DMS79 (cell line): Measurements from ENCODE around the gene CREB5.

Source experiments
- DNase-seq: peaks from one replicate; lab custom pipeline; 2025; lab: John Stamatoyannopoulos, UW

The CREB5 gene

DNA sequence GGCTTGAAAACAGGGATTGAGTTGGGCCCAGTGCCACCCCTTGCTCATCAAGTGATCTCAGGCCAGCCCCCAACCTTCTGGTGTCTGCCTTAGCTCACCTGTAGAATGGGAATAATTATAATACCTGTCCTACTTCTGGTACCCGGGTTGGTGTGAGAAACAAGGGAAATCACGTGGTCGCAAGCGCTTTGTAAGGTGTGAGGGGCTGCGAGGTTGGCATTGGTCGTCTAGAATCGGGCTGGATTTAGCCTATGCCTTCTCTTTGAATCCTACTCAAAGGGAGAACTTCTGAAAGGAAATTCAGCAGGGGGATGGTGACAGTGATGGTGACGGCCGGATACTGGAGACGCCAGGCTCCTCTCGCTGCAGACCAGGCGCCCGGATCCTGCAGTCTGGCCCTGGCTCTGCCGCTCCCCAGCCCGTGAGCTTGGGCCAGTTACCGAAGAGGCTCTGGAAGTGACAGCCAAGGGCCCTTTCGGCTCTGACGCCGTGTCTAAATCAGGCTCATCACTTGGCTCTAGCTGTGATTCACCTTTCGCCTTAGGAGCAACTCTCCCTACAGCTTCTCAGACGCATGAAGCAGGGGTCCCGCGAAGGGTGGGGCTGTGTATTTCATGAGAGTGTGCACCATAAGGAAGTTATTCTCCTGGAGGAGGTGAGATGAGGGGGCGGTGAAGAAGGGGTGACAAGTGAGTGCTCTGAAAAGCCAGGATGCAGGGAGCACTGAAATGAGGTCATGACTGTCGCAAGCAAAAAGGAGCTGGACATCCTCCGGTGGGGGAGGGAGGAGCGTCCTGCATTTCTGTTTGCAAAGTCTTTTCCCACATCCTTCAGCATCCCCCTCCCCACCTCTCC, 4.0 kb upstream of the CREB5 start:
- DNase-seq, result no peak

DNA sequence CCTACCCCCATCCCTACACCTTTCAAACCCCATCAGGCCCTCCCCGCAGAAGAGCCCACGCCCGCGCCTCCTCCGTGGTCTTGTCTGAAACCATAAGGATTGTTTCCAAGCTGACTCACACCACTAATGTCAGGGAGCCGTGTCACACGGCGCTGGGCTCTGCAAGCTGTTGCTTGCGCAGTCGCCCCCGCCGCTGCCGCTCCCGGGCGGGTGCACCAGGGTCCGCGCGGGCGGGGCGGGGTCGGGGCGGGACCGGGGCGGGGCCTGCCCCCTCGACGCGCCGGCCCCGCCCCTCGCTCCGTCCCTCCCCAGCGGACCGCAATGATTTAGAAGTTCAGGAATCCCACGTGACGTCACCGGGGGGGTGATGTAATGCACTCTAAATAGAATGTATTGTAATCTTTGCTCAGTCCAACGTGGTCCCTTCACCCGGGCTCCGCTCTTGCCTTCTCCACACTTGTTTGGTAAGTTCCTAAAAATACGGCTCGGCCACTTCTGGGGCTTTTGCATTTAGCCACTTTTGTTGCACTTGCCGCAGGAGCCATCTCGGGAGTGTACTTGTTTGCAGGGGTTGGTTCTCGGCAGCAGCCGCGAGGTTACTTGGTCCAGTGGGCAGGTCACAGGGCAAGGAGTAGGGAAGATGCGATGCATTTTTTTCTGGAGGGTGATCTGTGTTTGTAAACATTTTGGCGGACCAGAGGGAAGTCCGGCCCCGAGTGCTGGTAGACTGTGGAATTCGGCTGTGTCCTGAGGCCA, 3.2 kb upstream of the CREB5 start:
- DNase-seq, result peak; percentile 8

- DNase-seq, result no peak
These were observed 2.3 kb upstream of the CREB5 start for GRCh38 chr7:28409716-28410627.

- DNase-seq, result no peak
These were observed 1.4 kb upstream of the CREB5 start for GRCh38 chr7:28410628-28411531.

DNA sequence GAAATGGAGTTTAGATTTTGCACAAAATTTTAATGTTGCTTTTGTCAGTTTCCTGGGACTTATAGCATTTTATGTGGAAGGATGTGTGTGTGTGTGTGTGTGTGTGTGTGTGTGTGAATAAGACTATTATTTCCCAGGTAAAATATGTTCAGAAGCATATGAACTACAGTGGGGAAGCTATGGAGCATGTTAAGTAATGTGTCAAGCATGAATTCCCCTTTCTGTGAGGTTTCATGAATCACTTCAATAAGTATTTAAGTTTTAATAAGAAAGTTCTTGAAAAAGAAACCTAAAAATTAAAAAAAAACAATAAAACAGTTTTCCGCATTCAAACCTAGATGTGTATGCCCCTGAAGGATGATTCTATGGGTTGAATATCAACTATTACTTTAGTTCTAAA, 693 bp downstream of the CREB5 start:
- no peak for DNase-seq

- DNase-seq, result no peak
These were observed 2.1 kb downstream of the CREB5 start for GRCh38 chr7:28414453-28414852.

DNA sequence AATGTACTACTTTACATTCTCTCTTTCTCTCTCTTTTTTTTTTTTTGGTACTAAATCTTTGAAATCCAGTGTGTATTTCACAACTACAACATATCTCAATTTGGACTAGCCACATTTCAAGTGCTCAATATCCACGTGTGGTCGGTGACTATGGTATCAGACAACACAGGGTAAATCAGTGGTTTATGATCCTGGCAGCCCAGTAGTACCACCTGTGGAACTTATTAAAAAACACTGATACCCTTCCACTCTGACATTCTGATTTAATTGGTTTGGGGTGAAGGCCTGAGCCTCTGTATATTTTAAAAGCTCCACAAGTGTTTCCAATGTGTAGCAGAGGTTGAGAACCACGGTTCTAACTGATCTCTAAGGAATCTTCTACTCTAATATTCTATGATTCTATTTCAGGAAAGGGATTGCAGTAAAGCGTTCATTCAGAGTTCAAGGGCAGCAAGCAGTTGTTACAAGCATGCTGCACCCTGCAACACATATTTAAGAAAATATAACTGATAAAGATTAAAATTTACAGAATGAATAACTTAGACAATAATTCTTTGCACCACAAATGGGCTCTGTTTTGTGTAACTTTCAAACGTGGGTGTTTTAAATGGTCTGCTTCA, 5.1 kb downstream of the CREB5 start:
- DNase-seq, result no peak

DNA sequence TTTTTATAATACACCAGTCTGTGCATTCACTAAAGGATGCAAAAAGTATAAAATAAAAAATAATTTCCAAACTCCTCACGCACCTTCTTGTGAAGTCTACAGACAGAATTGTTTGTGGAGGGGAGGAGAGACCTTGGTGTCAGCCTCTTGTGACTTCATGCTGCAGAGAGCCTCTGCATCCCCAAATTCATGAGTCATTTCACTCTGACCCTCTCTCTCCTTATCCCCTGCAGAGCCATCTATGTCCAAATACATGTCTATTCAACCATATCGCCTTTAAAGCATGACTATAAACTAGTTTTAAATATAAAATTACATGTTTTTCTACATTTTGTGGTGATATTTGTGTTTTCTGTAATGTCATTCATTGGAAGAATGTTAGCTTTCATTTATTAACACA, 6.0 kb downstream of the CREB5 start:
- no peak for DNase-seq

- DNase-seq, result no peak
These were observed 6.6 kb downstream of the CREB5 start for GRCh38 chr7:28418966-28419365.

GRCh38 chr7:28419716-28420115, 7.4 kb downstream of the CREB5 start:
- DNase-seq, result no peak

GRCh38 chr7:28423112-28423511, 10.8 kb downstream of the CREB5 start:
- DNase-seq, result no peak

GRCh38 chr7:28423918-28424514, 11.7 kb downstream of the CREB5 start:
- no peak for DNase-seq

GRCh38 chr7:28425496-28425895, 13.2 kb downstream of the CREB5 start:
- no peak for DNase-seq

DNA sequence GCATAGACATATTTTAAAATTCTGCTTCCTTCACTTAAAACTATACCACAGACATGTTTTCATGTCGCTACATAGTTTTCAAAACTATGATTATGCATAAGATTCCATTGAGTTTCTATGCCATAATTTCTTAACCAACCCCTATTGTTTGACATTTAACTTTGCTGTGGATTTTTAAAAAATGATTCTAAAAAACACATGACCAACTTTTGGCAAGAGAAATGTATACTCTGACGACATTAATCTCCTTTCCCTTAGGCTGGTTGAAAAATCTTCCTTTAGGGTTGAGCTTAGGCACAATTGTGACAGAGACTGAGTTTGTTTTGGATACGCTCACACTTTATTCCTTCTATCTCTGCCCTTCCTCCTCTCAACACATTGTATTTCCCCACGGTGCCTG, 14.9 kb downstream of the CREB5 start:
- DNase-seq, result no peak

DNA sequence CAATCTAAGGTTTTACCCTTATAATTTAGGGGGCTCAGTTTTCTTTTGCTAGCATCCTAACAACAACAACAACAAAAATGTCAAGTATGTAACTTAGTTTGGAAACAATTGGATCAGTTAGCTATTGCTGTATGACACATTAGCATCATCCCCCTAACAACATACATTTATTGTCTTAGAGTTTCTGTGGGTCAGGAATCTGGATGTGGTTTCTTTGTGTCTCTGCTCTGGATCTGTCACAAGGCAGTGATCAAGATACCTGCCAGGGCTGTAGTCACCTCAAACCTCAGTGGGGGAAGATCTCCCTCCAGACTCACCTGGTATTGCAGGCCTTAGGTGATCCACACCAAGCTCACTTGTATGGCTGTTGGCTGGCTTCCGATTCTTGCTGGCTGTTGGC, 18.3 kb downstream of the CREB5 start:
- DNase-seq, result no peak

GRCh38 chr7:28432105-28432504, 19.8 kb downstream of the CREB5 start:
- no peak for DNase-seq

GRCh38 chr7:28433039-28433438, 20.7 kb downstream of the CREB5 start:
- no peak for DNase-seq

DNA sequence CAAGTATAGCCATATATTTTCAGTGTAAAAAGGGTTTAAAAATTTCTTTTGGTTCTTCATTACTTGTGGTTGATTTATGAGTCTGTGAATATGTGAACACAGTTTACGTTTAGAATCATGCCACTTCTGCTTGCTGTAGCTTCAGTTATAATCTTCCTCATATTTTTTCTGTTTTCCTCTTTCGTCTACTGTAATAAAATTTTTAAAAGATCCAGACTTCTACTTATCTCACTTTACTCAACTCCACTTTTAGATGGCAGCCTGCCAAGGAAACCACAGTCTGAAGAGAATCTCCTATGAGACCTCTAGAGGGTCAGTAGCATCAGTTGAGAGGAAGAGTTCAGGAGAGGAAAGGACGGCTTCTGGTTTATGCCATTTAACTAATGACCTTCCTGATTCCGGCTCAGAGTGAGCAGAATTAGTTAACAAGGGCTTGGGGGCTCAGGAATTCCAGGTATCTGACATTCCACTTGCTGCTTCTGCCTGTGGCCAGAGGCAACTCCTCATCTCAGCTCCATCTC, 21.4 kb downstream of the CREB5 start:
- DNase-seq, result peak; percentile 2

GRCh38 chr7:28434510-28434909, 22.2 kb downstream of the CREB5 start:
- no peak for DNase-seq

DNA sequence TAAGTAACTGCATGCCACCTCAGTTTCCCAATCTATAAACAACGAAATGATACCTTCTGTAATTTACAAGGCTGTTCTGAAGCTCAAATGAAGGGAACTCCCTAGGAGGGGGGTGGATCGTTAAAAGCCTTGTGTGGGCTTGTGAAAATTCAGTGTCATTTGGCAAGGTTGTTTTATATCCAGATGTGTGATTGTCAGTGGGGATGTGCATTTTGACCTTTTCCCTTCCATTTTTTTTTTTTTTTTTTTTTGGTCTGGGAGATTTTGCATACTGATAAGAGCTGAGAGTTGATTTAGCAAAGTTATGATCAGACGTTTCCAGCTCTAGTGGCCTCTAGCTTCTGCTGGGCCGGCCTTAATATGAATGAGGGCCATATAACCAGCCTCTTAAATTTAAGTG, 22.8 kb downstream of the CREB5 start:
- DNase-seq, result no peak
